Stimulated activated CD8-positive, alpha-beta memory T cell treated with anti-CD3 and anti-CD28 coated beads, Interleukin-2, amount 100 ng/mL, for 1 hour (primary cell): ENCODE results near the gene WSB2.

ENCODE experiments used
- DNase-seq, 2 donors: peaks; one replicate each; pipeline ENCODE4 v3.0.0-alpha.2; 2020; ENCODE audit warnings: low read depth in 2 of 2

Gene WSB2

DNA sequence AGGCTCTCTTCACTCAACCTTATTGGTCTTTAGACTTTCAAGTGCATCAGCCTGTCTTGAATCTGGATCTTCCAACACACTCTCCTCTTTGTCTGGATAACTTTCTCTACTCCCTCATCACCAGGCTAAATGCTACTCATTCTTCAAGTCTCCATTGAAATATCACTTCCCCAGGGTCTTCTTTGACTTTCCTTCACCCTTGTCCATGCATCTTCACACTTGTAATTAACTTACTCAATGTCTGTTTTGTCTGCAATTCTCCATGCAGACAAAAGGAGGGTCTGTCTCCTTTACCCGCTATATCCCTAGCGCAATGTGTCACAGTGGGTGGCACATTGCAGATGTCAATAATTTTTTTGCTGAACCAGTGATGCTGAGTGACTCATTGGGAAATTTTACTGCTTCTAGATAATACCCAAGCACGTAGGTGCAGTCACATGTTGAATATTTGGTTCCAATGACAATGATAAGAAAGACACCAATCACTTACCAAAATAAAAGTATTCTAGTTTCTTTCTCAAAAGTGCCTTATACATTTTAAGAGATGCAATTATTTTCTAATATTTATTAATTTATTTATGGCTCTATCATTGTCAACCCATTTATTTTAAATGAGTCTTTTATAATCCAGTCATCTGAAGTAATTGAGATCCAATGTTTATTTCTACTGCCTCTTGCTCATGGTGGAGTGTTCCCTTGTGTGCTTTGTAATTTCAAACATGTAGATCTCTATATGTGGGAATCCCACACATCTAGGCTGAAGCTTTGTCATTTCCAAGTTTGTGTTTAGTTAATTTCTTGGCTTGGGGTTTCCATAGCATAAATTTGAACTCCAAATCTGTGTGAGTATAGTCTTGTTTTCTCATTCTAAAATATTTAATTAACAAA is 66.2 kb downstream of the WSB2 start:
- DNase-seq, result no peak

DNA sequence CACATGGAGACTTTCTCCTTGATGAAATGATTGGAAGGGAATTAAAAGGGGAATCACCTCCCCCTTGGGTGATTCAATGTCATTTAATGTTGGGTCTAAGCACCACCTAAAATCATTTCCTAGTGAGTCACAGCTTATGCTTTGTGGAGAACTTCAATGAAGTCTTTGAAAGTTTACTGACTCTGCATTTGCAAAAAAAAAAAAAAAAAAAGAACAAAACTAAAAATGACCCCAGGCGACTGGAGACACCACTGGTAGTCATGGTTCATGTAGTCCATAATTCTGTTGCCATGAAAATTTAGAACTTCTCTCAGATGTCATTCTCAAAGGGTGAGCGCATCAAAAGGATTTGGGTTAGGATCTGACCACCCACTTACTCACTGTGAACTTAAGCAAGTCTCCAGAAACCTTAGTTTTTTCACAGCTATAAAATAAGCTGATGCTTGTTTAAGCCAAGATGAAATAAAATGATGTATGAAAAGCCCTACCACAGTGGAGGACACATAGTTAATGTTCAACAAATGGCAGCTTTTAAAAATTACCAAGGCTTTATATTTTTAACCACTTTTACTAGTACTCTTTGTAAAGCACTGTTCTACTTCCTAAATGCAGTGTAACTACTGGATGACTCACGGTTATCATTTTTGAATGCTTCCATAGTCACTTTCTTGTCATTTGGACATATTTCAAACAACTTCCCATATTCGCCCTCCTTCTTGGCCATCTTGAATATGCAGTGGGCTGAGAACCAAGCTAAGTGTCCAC is 74.1 kb downstream of the WSB2 start:
- DNase-seq, result no peak

DNA sequence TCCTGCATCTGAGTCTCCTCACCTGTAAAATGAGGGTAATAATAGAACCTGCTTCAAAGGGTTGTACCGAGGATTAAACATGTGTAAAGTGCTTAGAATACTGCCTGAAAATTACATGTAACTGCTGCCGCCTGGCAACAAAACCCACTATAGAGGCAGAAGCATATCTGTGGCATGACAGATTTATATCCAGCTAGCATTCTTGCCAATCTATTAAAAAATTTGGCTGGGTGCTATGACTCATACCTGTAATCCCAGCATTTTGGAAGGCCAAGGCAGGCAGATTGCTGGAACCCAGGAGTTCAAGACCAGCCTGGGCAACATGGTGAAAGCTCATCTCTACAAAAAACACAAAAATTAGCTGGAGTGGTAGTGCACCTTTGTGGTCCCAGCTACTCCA is 75.8 kb downstream of the WSB2 start:
- DNase-seq, result no peak
